22Rv1 (cell line): ENCODE results near the gene NDNF.

ENCODE experiments used
- H3K27ac ChIP-seq: fragments of 450-650 bp; 2 replicates; pipeline ENCODE4 v1.5.1; 2017
- ZFX ChIP-seq: fragments of 450-650 bp; IDR thresholded peaks from 2 replicates; pipeline ENCODE4 v1.6.1; 2017; ENCODE audit warnings: antibody characterized with exemption, borderline replicate concordance
- TF ChIP-seq, protein P1 (sequence below): fragments of 450-650 bp; IDR thresholded peaks from 2 replicates; pipeline ENCODE4 v1.5.1; 2017; ENCODE audit warnings: mild to moderate bottlenecking

Gene NDNF

DNA sequence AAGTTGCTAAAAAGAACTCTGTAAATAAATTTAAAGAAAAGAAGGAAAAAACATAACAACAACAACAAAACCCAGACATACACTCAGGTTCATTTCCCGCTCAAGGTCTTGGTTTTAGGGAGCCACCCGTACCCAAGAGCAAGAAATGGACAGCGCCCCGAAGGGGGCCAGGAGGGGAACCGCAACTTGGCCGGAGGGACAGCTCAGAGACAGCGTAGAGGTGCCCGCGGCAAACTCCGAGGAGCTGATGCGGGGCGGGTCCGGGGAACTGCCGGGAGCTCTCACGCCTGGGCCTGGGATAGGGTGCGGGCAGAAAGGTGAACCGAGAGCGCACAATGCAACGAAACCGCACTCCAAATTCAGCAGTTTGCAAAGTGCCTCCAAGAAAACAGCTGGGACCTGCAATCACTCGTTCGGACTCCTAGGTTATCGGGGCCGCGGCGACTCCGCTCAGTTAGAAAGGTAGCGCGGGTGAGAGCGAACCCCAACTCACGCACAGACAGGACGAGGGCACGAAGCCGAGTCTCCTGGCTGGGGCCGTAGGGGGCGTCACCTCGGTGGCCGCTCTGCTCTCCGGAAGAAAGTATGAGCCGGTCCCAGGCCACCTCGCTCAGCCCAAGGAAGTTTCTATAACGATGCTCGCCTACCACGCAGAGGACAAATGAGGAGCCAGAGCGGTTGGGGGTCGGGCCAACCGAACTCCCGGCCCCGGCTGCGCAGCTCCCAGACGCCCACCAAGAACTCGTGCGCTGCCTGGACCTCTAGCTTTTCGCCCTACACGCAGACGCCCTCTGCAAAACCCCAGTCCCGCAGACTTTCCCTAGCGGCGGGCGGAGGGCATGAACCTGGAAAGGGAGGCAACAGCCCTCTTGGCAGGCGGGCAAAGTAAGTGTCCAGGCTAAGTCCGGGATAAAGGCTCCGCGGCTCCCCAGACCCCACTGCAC lies 1.4 kb downstream of the NDNF start:
- TF ChIP-seq, protein P1, sequence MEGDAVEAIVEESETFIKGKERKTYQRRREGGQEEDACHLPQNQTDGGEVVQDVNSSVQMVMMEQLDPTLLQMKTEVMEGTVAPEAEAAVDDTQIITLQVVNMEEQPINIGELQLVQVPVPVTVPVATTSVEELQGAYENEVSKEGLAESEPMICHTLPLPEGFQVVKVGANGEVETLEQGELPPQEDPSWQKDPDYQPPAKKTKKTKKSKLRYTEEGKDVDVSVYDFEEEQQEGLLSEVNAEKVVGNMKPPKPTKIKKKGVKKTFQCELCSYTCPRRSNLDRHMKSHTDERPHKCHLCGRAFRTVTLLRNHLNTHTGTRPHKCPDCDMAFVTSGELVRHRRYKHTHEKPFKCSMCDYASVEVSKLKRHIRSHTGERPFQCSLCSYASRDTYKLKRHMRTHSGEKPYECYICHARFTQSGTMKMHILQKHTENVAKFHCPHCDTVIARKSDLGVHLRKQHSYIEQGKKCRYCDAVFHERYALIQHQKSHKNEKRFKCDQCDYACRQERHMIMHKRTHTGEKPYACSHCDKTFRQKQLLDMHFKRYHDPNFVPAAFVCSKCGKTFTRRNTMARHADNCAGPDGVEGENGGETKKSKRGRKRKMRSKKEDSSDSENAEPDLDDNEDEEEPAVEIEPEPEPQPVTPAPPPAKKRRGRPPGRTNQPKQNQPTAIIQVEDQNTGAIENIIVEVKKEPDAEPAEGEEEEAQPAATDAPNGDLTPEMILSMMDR, result peak; percentile 37
- TF ChIP-seq ZFX, result no peak
- no peak overlapping the region for H3K27ac ChIP-seq

- no peak overlapping the region for H3K27ac ChIP-seq
Measured at GRCh38 chr4:121070274-121070673, 2.1 kb downstream of the NDNF start.

GRCh38 chr4:121069430-121069829 lies 2.9 kb downstream of the NDNF start:
- H3K27ac ChIP-seq, result no peak overlapping the region
- TF ChIP-seq ZFX, result no peak
- TF ChIP-seq, protein P1, result no peak

More at GRCh38 chr4:121070274-121070673, 2.1 kb downstream of the NDNF start:
- TF ChIP-seq, protein P1, result no peak
- no peak for TF ChIP-seq ZFX

GRCh38 chr4:121064482-121064881 lies 7.9 kb downstream of the NDNF start:
- H3K27ac ChIP-seq, result no peak overlapping the region
- TF ChIP-seq, protein P1, result no peak
- TF ChIP-seq ZFX, result no peak

GRCh38 chr4:121062521-121062920 lies 9.8 kb downstream of the NDNF start:
- TF ChIP-seq, protein P1, result no peak
- H3K27ac ChIP-seq, result no peak overlapping the region

DNA sequence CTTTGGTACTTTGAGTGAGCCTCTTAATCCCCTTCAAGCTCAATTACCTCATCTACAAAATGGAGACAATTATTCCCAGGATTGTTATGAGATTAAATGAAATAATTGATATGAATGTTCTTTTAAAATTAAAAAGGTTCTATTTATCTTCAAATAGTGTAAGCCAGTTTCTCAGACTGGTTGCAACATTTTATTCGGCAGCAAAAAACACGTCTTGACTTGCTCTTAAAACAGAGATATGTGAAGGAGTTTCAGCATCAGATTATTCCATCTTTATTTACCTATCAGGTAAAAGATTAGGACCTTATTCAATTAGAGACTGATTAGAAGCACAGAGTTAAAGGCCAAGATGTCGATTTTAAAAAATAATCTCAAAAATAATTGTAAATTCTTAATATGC lies 10.5 kb downstream of the NDNF start:
- H3K27ac ChIP-seq, result no peak overlapping the region
- TF ChIP-seq ZFX, result no peak
- TF ChIP-seq, protein P1, result no peak

GRCh38 chr4:121061215-121061614 lies 11.1 kb downstream of the NDNF start:
- no peak for TF ChIP-seq ZFX
- TF ChIP-seq, protein P1, result no peak
- H3K27ac ChIP-seq, result no peak overlapping the region
